Mesenchymal stem cell (in vitro differentiated cells and primary cell): ENCODE results near the gene ART5.
"Not testable (repeated sequence)": the region's sequence is repeated elsewhere in the genome, so short reads cannot be mapped to it uniquely, and the experiment has no call there.

Experiments used
- DNase-seq: peaks from one replicate; pipeline ENCODE4 v3.0.0-alpha.2; 2013
- H2AFZ ChIP-seq: one replicate; pipeline ENCODE4 v1.6.1; 2013; ENCODE audit warnings: low read depth, mild to moderate bottlenecking, control low read depth, inconsistent platforms, low read length, moderate library complexity
- H2AK5ac ChIP-seq: 2 replicates; pipeline ENCODE4 v1.6.1; 2013; ENCODE audit warnings: low read length, moderate library complexity, mild to moderate bottlenecking, inconsistent platforms; ENCODE audit not compliant: severe bottlenecking
- H2BK120ac ChIP-seq: one replicate; pipeline ENCODE4 v1.6.1; 2013; ENCODE audit warnings: low read depth, mild to moderate bottlenecking, inconsistent platforms, low read length, moderate library complexity
- H2BK12ac ChIP-seq, 2 experiments: one replicate each; pipeline ENCODE4 v1.6.1; 2013; ENCODE audit warnings: inconsistent platforms in 2 of 2, low read length in 2 of 2, mild to moderate bottlenecking in 2 of 2, moderate library complexity in 2 of 2, control low read depth in 1 of 2
- H2BK15ac ChIP-seq: one replicate; pipeline ENCODE4 v1.6.1; 2013; ENCODE audit warnings: mild to moderate bottlenecking, low read depth, inconsistent platforms; ENCODE audit not compliant: poor library complexity, severe bottlenecking
- H2BK5ac ChIP-seq: 2 replicates; pipeline ENCODE4 v1.6.1; 2013; ENCODE audit warnings: low read depth, mild to moderate bottlenecking, low read length, control low read depth, inconsistent platforms; ENCODE audit not compliant: poor library complexity, severe bottlenecking
- H3K14ac ChIP-seq, 2 experiments: one replicate each; pipeline ENCODE4 v1.6.1; 2013; ENCODE audit warnings: inconsistent platforms in 2 of 2, low read length in 2 of 2, control low read depth in 1 of 2, mild to moderate bottlenecking in 1 of 2, moderate library complexity in 1 of 2
- H3K18ac ChIP-seq, 2 experiments: one replicate each; pipeline ENCODE4 v1.6.1; 2013; ENCODE audit warnings: inconsistent platforms in 2 of 2, low read length in 2 of 2, control low read depth in 1 of 2, low read depth in 1 of 2, mild to moderate bottlenecking in 1 of 2
- H3K23ac ChIP-seq, 2 experiments: one replicate each; pipeline ENCODE4 v1.6.1; 2013; ENCODE audit warnings: inconsistent platforms in 2 of 2, low read length in 2 of 2, mild to moderate bottlenecking in 2 of 2, moderate library complexity in 2 of 2, control low read depth in 1 of 2
- H3K27ac ChIP-seq: 2 replicates; pipeline ENCODE4 v1.5.1; 2013; ENCODE audit warnings: mild to moderate bottlenecking, moderate library complexity, low read length, control low read depth, inconsistent platforms; ENCODE audit not compliant: poor library complexity, severe bottlenecking
- H3K27me3 ChIP-seq, 2 experiments: 2 replicates each; pipeline versions ENCODE4 v1.6.1 to v1.7.0; 2013; ENCODE audit warnings: low read length in 2 of 2, mild to moderate bottlenecking in 2 of 2, moderate library complexity in 2 of 2, control low read depth in 1 of 2, inconsistent platforms in 1 of 2; ENCODE audit not compliant: control insufficient read depth in 1 of 2, insufficient read depth in 1 of 2
- H3K36me3 ChIP-seq, 2 experiments: 2 replicates each; pipeline versions ENCODE4 v1.6.1 to v1.7.0; 2013; ENCODE audit warnings: low read length in 2 of 2, control low read depth in 1 of 2, inconsistent platforms in 1 of 2, low read depth in 1 of 2, mild to moderate bottlenecking in 1 of 2; ENCODE audit not compliant: insufficient read depth in 2 of 2, control insufficient read depth in 1 of 2
- H3K4ac ChIP-seq, 2 experiments: one replicate each; pipeline ENCODE4 v1.6.1; 2013; ENCODE audit warnings: inconsistent platforms in 2 of 2, low read length in 2 of 2, mild to moderate bottlenecking in 2 of 2, moderate library complexity in 2 of 2, control low read depth in 1 of 2, low read depth in 1 of 2
- H3K4me1 ChIP-seq: 2 replicates; pipeline ENCODE4 v1.6.1; 2013; ENCODE audit warnings: low read depth, low read length, control low read depth; ENCODE audit not compliant: control insufficient read depth, insufficient read depth
- H3K4me2 ChIP-seq: 2 replicates; pipeline ENCODE4 v1.6.1; 2013; ENCODE audit warnings: low read length, mild to moderate bottlenecking, inconsistent platforms; ENCODE audit not compliant: poor library complexity, severe bottlenecking
- H3K4me3 ChIP-seq, 2 experiments: 2 replicates each; pipeline versions ENCODE4 v1.5.1 to v1.7.0; 2013; ENCODE audit warnings: low read length in 2 of 2, mild to moderate bottlenecking in 2 of 2, control low read depth in 1 of 2, low read depth in 1 of 2; ENCODE audit not compliant: insufficient read depth in 1 of 2
- H3K79me1 ChIP-seq: replicated peaks from 2 replicates; pipeline ENCODE4 v1.6.1; 2013; ENCODE audit warnings: mild to moderate bottlenecking, control low read depth, low read length, inconsistent platforms; ENCODE audit not compliant: poor library complexity, severe bottlenecking
- H3K9ac ChIP-seq: 2 replicates; pipeline ENCODE4 v1.7.0; 2013; ENCODE audit warnings: mild to moderate bottlenecking, low read length, moderate library complexity
- H3K9me3 ChIP-seq: 2 replicates; pipeline ENCODE4 v1.7.0; 2013; ENCODE audit warnings: mild to moderate bottlenecking, low read length; ENCODE audit not compliant: control insufficient read depth
- H4K8ac ChIP-seq: one replicate; pipeline ENCODE4 v1.6.1; 2013; ENCODE audit warnings: inconsistent platforms, mild to moderate bottlenecking, low read length, moderate library complexity
- H4K91ac ChIP-seq: one replicate; pipeline ENCODE4 v1.6.1; 2013; ENCODE audit warnings: mild to moderate bottlenecking, low read length, inconsistent platforms
- WGBS: methylation state at CpG from one replicate; pipeline ENCODE4 v1.1.7; 2013; ENCODE audit warnings: mixed read lengths; 5-methylcytosine and 5-hydroxymethylcytosine counted together

ART5 gene

DNA sequence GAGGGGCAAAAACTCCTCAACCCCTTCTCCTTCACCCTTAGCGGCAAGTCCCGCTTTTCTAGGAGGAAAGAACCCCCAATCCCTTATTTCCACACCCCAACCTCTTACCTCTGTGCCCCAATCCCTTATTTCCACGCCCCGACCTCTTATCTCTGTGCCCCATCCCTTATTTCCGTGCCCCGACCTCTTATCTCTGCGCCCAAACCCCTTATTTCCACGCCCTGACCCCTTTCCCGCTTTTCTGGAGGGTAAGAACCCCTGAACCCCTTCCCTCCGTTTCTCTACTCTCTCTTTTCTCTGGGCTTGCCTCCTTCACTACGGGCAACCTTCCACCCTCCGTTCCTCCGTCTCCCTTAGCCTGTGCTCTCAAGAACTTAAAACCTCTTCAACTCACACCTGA is 7.1 kb upstream of the ART5 start:
- not testable (repeated sequence) for H3K4ac ChIP-seq, H2AK5ac ChIP-seq, H2BK12ac ChIP-seq, H4K91ac ChIP-seq, H3K4me1 ChIP-seq, H3K9me3 ChIP-seq, H3K23ac ChIP-seq, H3K4me2 ChIP-seq, H3K27ac ChIP-seq, H3K9ac ChIP-seq, DNase-seq, H2AFZ ChIP-seq, H4K8ac ChIP-seq, H3K79me1 ChIP-seq, H3K36me3 ChIP-seq, H3K14ac ChIP-seq, H3K18ac ChIP-seq, H2BK120ac ChIP-seq, H3K4me3 ChIP-seq, H2BK5ac ChIP-seq, H2BK15ac ChIP-seq
- peaks cover 0 to 36% of the 10 kb centered on the region in 2 experiments for H3K27me3 ChIP-seq
- WGBS: 79% methylated on average over 13 of the region's 13 CpGs

DNA sequence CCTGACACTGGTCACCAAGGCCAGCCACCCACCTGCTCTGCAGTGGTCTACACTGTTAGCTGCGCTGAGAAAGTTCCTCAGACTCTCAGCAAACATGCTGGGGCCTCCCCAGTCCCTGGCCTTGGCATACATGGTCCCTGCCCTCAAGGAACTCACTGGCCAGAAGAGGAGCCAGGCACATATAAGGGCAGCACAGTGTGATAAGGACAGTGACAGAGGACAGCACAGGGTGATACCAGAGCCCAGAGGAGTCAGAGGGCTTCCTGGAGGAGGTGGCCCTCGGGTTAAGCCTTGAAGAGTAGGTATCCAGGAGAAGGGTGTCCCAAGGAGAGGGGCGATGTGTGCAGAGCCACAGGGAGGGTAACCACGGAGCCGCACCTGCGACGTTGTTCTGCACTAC is 3.8 kb upstream of the ART5 start:
- peaks cover 0 to 40% of the 10 kb centered on the region in 2 experiments for H3K27me3 ChIP-seq
- no peak overlapping the region for H4K91ac ChIP-seq
- H3K14ac ChIP-seq: no peak overlapping the region
- H2BK15ac ChIP-seq: no peak overlapping the region
- H2BK12ac ChIP-seq: no peak overlapping the region
- H2AFZ ChIP-seq: no peak overlapping the region
- no peak overlapping the region for H2BK5ac ChIP-seq
- H3K18ac ChIP-seq: no peak overlapping the region
- H3K23ac ChIP-seq: no peak overlapping the region
- H3K36me3 ChIP-seq: no peaks in the 10 kb centered on the region
- H2BK120ac ChIP-seq: no peak overlapping the region
- H3K27ac ChIP-seq: no peak overlapping the region
- no peaks in the 10 kb centered on the region for H3K79me1 ChIP-seq
- no peak overlapping the region for H3K4ac ChIP-seq
- no peak for DNase-seq
- no peak overlapping the region for H3K4me2 ChIP-seq
- H3K4me1 ChIP-seq: peaks cover 12% of the 10 kb centered on the region
- no peaks in the 10 kb centered on the region for H3K9me3 ChIP-seq
- WGBS: 94% methylated on average over 7 of the region's 7 CpGs
- H3K4me3 ChIP-seq: no peak overlapping the region
- no peak overlapping the region for H2AK5ac ChIP-seq
- no peak overlapping the region for H3K9ac ChIP-seq
- H4K8ac ChIP-seq: no peak overlapping the region

DNA sequence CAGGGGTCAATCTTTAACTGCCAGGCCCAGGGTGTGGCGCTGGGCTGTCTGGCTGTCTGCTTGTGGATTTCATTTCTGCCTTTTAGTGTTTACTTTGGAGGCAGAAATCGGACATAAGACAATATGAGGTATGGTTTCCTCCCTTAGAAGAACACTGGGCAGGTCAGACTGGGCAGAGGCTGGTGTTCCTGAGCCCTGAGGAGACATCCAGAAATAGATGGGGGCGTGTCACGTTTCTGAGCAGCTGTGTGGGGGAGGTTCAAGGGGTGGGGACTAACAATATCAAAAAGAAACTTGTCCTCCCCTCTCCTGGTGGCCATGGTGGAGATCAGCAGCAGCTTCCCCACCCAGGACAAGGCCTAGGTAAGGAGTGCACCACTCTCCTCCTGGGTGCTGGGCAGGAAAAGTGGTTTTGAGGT is 3.0 kb upstream of the ART5 start, which contains the start of gene ART1:
TSS of gene ART1 (plus strand) at position 312 of the 419 bp plus-strand sequence. CDS start 14,086 bp downstream, outside the sequence.
- no peak within 1 kb of the TSS for H3K4me3 ChIP-seq
- H3K23ac ChIP-seq: no peak within 1 kb of the TSS
- H3K4me1 ChIP-seq: peaks cover 12% of the 10 kb centered on the region
- H3K4me2 ChIP-seq: no peak within 1 kb of the TSS
- no peak within 1 kb of the TSS for H3K14ac ChIP-seq
- WGBS: 81% methylated on average over 4 of the region's 4 CpGs
- no peak within 1 kb of the TSS for H2BK15ac ChIP-seq
- no peaks in the 10 kb centered on the region for H3K9me3 ChIP-seq
- H3K18ac ChIP-seq: peak within 1 kb of the TSS in 1 of 2 experiments; percentile 16
- DNase-seq: no peak
- no peak within 1 kb of the TSS for H3K27ac ChIP-seq
- H3K27me3 ChIP-seq: peaks cover 0 to 36% of the 10 kb centered on the region in 2 experiments
- H2BK5ac ChIP-seq: no peak within 1 kb of the TSS
- H2BK12ac ChIP-seq: no peak within 1 kb of the TSS
- no peak within 1 kb of the TSS for H3K9ac ChIP-seq
- H3K79me1 ChIP-seq: no peaks in the 10 kb centered on the region
- H3K4ac ChIP-seq: no peak within 1 kb of the TSS
- H2AK5ac ChIP-seq: no peak within 1 kb of the TSS
- peak within 1 kb of the TSS; percentile 4 for H4K8ac ChIP-seq
- no peak within 1 kb of the TSS for H4K91ac ChIP-seq
- H2BK120ac ChIP-seq: no peak within 1 kb of the TSS
- H3K36me3 ChIP-seq: no peaks in the 10 kb centered on the region
- H2AFZ ChIP-seq: no peak within 1 kb of the TSS

DNA sequence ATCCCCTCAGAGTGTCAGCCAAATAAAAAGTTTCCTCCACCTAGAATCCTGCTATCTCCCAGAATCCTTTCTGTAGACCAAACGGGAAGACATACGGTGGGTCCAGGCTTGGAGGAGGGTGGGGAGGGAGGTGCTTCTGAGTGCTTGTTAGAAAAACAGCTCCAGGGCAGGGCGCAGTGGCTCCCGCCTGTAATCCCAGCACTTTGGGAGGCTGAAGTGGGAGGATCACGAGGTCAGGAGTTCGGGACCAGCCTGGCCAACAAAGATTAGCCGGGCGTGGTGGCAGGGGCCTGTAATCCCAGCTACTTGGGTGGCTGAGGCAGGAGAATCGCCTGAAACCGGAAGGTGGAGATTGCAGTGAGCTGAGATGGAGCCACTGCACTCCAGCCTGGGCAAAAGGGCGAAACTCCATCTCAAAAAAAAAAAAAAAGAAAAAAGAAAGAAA is 1.3 kb upstream of the ART5 start:
- not testable (repeated sequence) for H4K8ac ChIP-seq, H2BK120ac ChIP-seq, H3K79me1 ChIP-seq, H3K9me3 ChIP-seq, H2BK12ac ChIP-seq, DNase-seq, H2AFZ ChIP-seq, H2BK15ac ChIP-seq, H4K91ac ChIP-seq, H2BK5ac ChIP-seq, H3K18ac ChIP-seq, H2AK5ac ChIP-seq, H3K4ac ChIP-seq, H3K36me3 ChIP-seq, H3K27ac ChIP-seq, H3K14ac ChIP-seq, H3K23ac ChIP-seq
- H3K27me3 ChIP-seq: peaks cover 0 to 24% of the 10 kb centered on the region in 2 experiments
- peak overlapping the region in 1 of 2 experiments; percentile 82 for H3K4me3 ChIP-seq
- H3K9ac ChIP-seq: peak overlapping the region; percentile 85
- peaks cover 12% of the 10 kb centered on the region for H3K4me1 ChIP-seq
- peak overlapping the region; percentile 92 for H3K4me2 ChIP-seq
- WGBS: 51% methylated on average over 11 of the region's 11 CpGs
